T-helper 2 cell treated with Interferon-gamma antibody and Interleukin-4, amounts not matched to agents 100 ng/mL and 5 ng/mL, for 36 hours (primary cell): ENCODE results near the gene CD3D. TPM values are rescaled to one million over a fixed set of nuclear protein-coding genes. Genes with fewer than 3 reads are reported as not detected.

ENCODE experiments used
- intact Hi-C: fragments of 100-400 bp; cut with micrococcal nuclease; formaldehyde crosslinking; loops from one replicate; pipeline ENCODE4 v1.15.1; 2023
- total RNA-seq: library from RNA; stranded (reverse); gene quantifications from 2 replicates; pipeline ENCODE4 v1.2.3, GENCODE V29; 2022

The CD3D gene
- total RNA-seq, result 474 and 495 TPM in 2 replicates

GRCh38 chr11:118342503-118343161 is at the start of gene CD3D:
TSS of gene CD3D (minus strand) at chr11:118342705. CDS start at chr11:118342607, 98 bp downstream.
- intact Hi-C loops, result loop anchor here (1.0 to 5.0 kb wide), 7 partner anchors 37 to 340 kb away; partner anchors contain the start of genes ATP5MG, KMT2A and MPZL3

- intact Hi-C loops, result no loop called here
Observed at GRCh38 chr11:118383657-118384056, 41.2 kb upstream of the CD3D start.

GRCh38 chr11:118382954-118383353 is 40.4 kb upstream of the CD3D start:
- intact Hi-C loops, result no loop called here

- intact Hi-C loops, result no loop called here
Observed at GRCh38 chr11:118380571-118380970, 38.1 kb upstream of the CD3D start.

GRCh38 chr11:118379497-118379896 is 37.0 kb upstream of the CD3D start:
- intact Hi-C loops, result no loop called here

- intact Hi-C loops, result no loop called here
Observed at GRCh38 chr11:118375978-118376377, 33.5 kb upstream of the CD3D start.

- intact Hi-C loops, result no loop called here
Observed at GRCh38 chr11:118374729-118375128, 32.2 kb upstream of the CD3D start.

- intact Hi-C loops, result no loop called here
Observed at GRCh38 chr11:118373871-118374270, 31.4 kb upstream of the CD3D start.

GRCh38 chr11:118373263-118373662 is 30.8 kb upstream of the CD3D start:
- intact Hi-C loops, result no loop called here

- intact Hi-C loops, result no loop called here
Observed at GRCh38 chr11:118370774-118371173, 28.3 kb upstream of the CD3D start.

- intact Hi-C loops, result no loop called here
Observed at GRCh38 chr11:118366287-118366686, 23.8 kb upstream of the CD3D start.

GRCh38 chr11:118364956-118365615 is 22.6 kb upstream of the CD3D start:
- intact Hi-C loops, result no loop called here

- intact Hi-C loops, result loop anchor here (1.0 to 5.0 kb wide), 5 partner anchors 15 to 215 kb away; partner anchors contain the start of genes ATP5MG, CD3G, IFT46 and KMT2A
Observed at GRCh38 chr11:118359295-118359958, 16.9 kb upstream of the CD3D start, which contains the start of gene UBE4A. TSS of gene UBE4A (plus strand) at chr11:118359600. CDS start at chr11:118365081, 5,481 bp downstream.

- intact Hi-C loops, result loop anchor here (2.0 to 5.0 kb wide), 4 partner anchors 43 to 213 kb away; partner anchors contain the start of genes ATP5MG, IFT46 and KMT2A
Observed at GRCh38 chr11:118358071-118358470, 15.6 kb upstream of the CD3D start.

GRCh38 chr11:118353084-118353710 is 10.7 kb upstream of the CD3D start:
- intact Hi-C loops, result loop anchor here (1.0 to 2.0 kb wide), 3 partner anchors 9 to 155 kb away; partner anchors contain the start of gene CD3G

- intact Hi-C loops, result no loop called here
Observed at GRCh38 chr11:118349475-118349874, 7.0 kb upstream of the CD3D start.

- intact Hi-C loops, result loop anchor here (1.0 to 5.0 kb wide), 8 partner anchors 9 to 341 kb away; partner anchors contain the start of genes ATP5MG, KMT2A, MPZL3 and UBE4A
Observed at GRCh38 chr11:118343981-118344515, 1.5 kb upstream of the CD3D start, which contains the start of gene CD3G. TSS of gene CD3G (plus strand) at chr11:118344344. CDS start at chr11:118344424, 80 bp downstream.

GRCh38 chr11:118343248-118343647 is 743 bp upstream of the CD3D start:
- intact Hi-C loops, result loop anchor here (2.0 to 5.0 kb wide), 6 partner anchors 59 to 340 kb away; partner anchors contain the start of genes ATP5MG, KMT2A and MPZL3

GRCh38 chr11:118341815-118342489 is 553 bp downstream of the CD3D start:
- intact Hi-C loops, result loop anchor here (1.0 to 5.0 kb wide), 7 partner anchors 37 to 339 kb away; partner anchors contain the start of genes ATP5MG, KMT2A and MPZL3

- intact Hi-C loops, result loop anchor here (5.0 kb wide), 3 partner anchors 61 to 124 kb away; partner anchors contain the start of genes ATP5MG and MPZL3
Observed at GRCh38 chr11:118341261-118341660, 1.2 kb downstream of the CD3D start.
